HepG2 (cell line): ENCODE results near the gene MXRA7. TPM values are rescaled to one million over a fixed set of nuclear protein-coding genes. Genes with fewer than 3 reads are reported as not detected.

Experiments
- ATAC-seq: fragments of 200-7000 bp; cut with Tn5 transposase; 3 replicates; pipeline ENCODE4 v1.9.1; 2020; ENCODE audit warnings: mild to moderate bottlenecking, moderate library complexity
- BruUV-seq: library from RNA; stranded (reverse); fragments of 400-500 nt; replicated peaks from 2 replicates; lab custom pipeline; 2021; lab: Mats Ljungman, UMichigan
- CTCF ChIA-PET: fragments of 300-600 bp; formaldehyde crosslinking; extraction: SDS; loops from one replicate; lab custom pipeline; 2021; ENCODE audit warnings: low total read pairs, inconsistent platforms, low intra/inter-chr PET ratio; lab: Yijun Ruan, JAX
- POLR2A ChIA-PET: fragments of 350-600 bp; sonication (Branson Sonifier 250); formaldehyde crosslinking; loops from one replicate; lab custom pipeline; 2020; ENCODE audit warnings: antibody characterized with exemption, inconsistent platforms; lab: Yijun Ruan, JAX
- DNase-seq: peaks from one replicate; pipeline ENCODE4 v3.0.0-alpha.2; 2015; ENCODE audit warnings: low spot score
- FAIRE-seq: peaks from 3 replicates; lab custom pipeline; 2011; peaks lifted over from hg19 to GRCh38; lab: Jason Lieb, UNC
- H2AFZ ChIP-seq: one replicate; pipeline ENCODE4 v1.6.1; 2011; ENCODE audit warnings: low read length, inconsistent platforms
- H3K27ac ChIP-seq: fragments of 300-600 bp; 3 replicates; pipeline ENCODE4 v1.8.0; 2011; ENCODE audit warnings: mixed run types, mild to moderate bottlenecking, mixed read lengths, low read length, inconsistent platforms; ENCODE audit not compliant: insufficient read depth; ENCODE audit errors: extremely low read length
- H3K27me3 ChIP-seq, 2 experiments: fragments of 200-600 bp in 1 of 2; 2 replicates in 1 of 2; 3 replicates in 1 of 2; pipeline versions ENCODE4 v1.6.0 to v1.8.0; 2011; ENCODE audit warnings: low read length in 2 of 2, mild to moderate bottlenecking in 2 of 2, moderate library complexity in 2 of 2, inconsistent platforms in 1 of 2; ENCODE audit not compliant: insufficient read depth in 2 of 2, control insufficient read depth in 1 of 2
- H3K36me3 ChIP-seq, 2 experiments: fragments of 200-600 bp in 1 of 2; replicated peaks in 1 of 2; 2 replicates in 1 of 2; 3 replicates in 1 of 2; pipeline versions ENCODE4 v1.5.1 to v1.8.0; 2011; ENCODE audit warnings: low read length in 2 of 2, inconsistent platforms in 1 of 2; ENCODE audit not compliant: insufficient read depth in 2 of 2, control insufficient read depth in 1 of 2
- H3K4me1 ChIP-seq: 2 replicates; pipeline ENCODE4 v1.5.1; 2012; ENCODE audit warnings: low read length, inconsistent platforms; ENCODE audit not compliant: insufficient read depth
- H3K4me2 ChIP-seq: 2 replicates; pipeline ENCODE4 v1.6.0; 2011; ENCODE audit warnings: low read depth, low read length, inconsistent platforms
- H3K4me3 ChIP-seq, 3 experiments: fragments of 200-600 bp in 1 of 3; sonication (generic), shearing (Covaris generic) in 1 of 3; replicated peaks in 1 of 3; 2 replicates each; pipeline ENCODE4 v1.5.1; 2011 to 2016; ENCODE audit warnings: low read length in 3 of 3, inconsistent platforms in 2 of 3, low read depth in 2 of 3, mild to moderate bottlenecking in 2 of 3, control low read depth in 1 of 3, mixed read lengths in 1 of 3; ENCODE audit not compliant: insufficient read depth in 1 of 3
- H3K79me2 ChIP-seq: one replicate; pipeline ENCODE4 v1.6.1; 2011; ENCODE audit warnings: low read length, inconsistent platforms; ENCODE audit not compliant: insufficient read depth
- H3K9ac ChIP-seq: 2 replicates; pipeline ENCODE4 v1.6.0; 2011; ENCODE audit warnings: mild to moderate bottlenecking, low read depth, low read length, inconsistent platforms; ENCODE audit not compliant: insufficient read depth
- H3K9me3 ChIP-seq: 2 replicates; pipeline ENCODE4 v1.5.1; 2012; ENCODE audit warnings: mild to moderate bottlenecking, low read length
- H4K20me1 ChIP-seq: 2 replicates; pipeline ENCODE4 v1.6.0; 2011; ENCODE audit warnings: inconsistent platforms, mild to moderate bottlenecking, low read length, moderate library complexity; ENCODE audit not compliant: insufficient read depth
- ARNT ChIP-seq: fragments of 450-650 bp; IDR thresholded peaks from 2 replicates; pipeline ENCODE4 v1.6.1; 2017
- EP300 ChIP-seq, 3 experiments: sonication (generic) in 1 of 3; formaldehyde crosslinking in 1 of 3; IDR thresholded peaks; 2 replicates each; pipeline versions ENCODE4 v1.5.1 to v1.6.1; 2011 to 2020; ENCODE audit warnings: low read depth in 2 of 3, low read length in 2 of 3, borderline replicate concordance in 1 of 3, improper control_type of control experiment in 1 of 3, mild to moderate bottlenecking in 1 of 3, missing genetic modification reagents in 1 of 3, moderate library complexity in 1 of 3
- GATAD2A ChIP-seq: IDR thresholded peaks from 2 replicates; pipeline ENCODE4 v1.6.1; 2016
- GLI4 ChIP-seq: sonication (generic); formaldehyde crosslinking; IDR thresholded peaks from 2 replicates; pipeline ENCODE4 v1.5.1; 2020; ENCODE audit warnings: missing genetic modification reagents, mild to moderate bottlenecking, moderate library complexity, borderline replicate concordance
- KLF16 ChIP-seq, 2 experiments: sonication (generic) in 1 of 2; formaldehyde crosslinking in 1 of 2; IDR thresholded peaks; 2 replicates each; pipeline versions ENCODE4 v1.6.1 to v1.8.0; 2016 to 2023; ENCODE audit warnings: missing genetic modification reagents in 2 of 2, missing compliant biosample characterization in 1 of 2
- MBNL3 ChIP-seq: fragments of 250-450 bp; sonication (Bioruptor Pico); conservative IDR thresholded peaks from 2 replicates; pipeline ENCODE4 v1.8.0; 2022; ENCODE audit warnings: mild to moderate bottlenecking, inconsistent platforms
- MYC ChIP-seq: sonication (generic); formaldehyde crosslinking; IDR thresholded peaks from 2 replicates; pipeline ENCODE4 v1.9.0; 2021; ENCODE audit warnings: missing genetic modification reagents, borderline replicate concordance
- ZFX ChIP-seq: sonication (generic); formaldehyde crosslinking; IDR thresholded peaks from 2 replicates; pipeline ENCODE4 v1.4.0; 2020; ENCODE audit warnings: mild to moderate bottlenecking, low read depth, missing genetic modification reagents, moderate library complexity
- ZNF230 ChIP-seq: sonication (generic); formaldehyde crosslinking; IDR thresholded peaks from 2 replicates; pipeline ENCODE4 v1.4.0; 2020; ENCODE audit warnings: mild to moderate bottlenecking, missing genetic modification reagents
- ZNF574 ChIP-seq: sonication (generic); formaldehyde crosslinking; IDR thresholded peaks from 2 replicates; pipeline ENCODE4 v1.4.0; 2020; ENCODE audit warnings: missing genetic modification reagents
- ZNF687 ChIP-seq: sonication (generic); formaldehyde crosslinking; IDR thresholded peaks from 2 replicates; pipeline ENCODE4 v1.5.1; 2020; ENCODE audit warnings: mild to moderate bottlenecking, missing genetic modification reagents, moderate library complexity
- WGBS: methylation state at CpG from one replicate; pipeline ENCODE4 v1.1.6; 2017; ENCODE audit warnings: low lambda C conversion rate; 5-methylcytosine and 5-hydroxymethylcytosine counted together
- in situ Hi-C: cut with HindIII; loops from 2 replicates; pipeline ENCODE4 v1.10.0; 2017; ENCODE audit warnings: low pct_unique_long_range_greater_than_20kb; ENCODE audit not compliant: extremely low pct_ligation_motif_present
- intact Hi-C: fragments of 100-400 bp; cut with micrococcal nuclease; formaldehyde crosslinking; loops from one replicate; pipeline ENCODE4 v1.10.0; 2022; ENCODE audit not compliant: unreplicated experiment
- polyA plus RNA-seq, 8 experiments: library from polyadenylated mRNA; depleted of rRNA in 3 of 8; stranded (reverse) in 7 of 8; unstranded in 1 of 8; fragments of >200 nt; fragmentation: Illumina TruSeq in 4 of 8; extraction: Trizol in 4 of 8; gene quantifications; 2 replicates each; pipeline versions ENCODE4 v1.2.1 to v1.2.3, GENCODE V29; 2011 to 2016; ENCODE audit warnings: low read depth in 4 of 8, missing spikeins in 1 of 8, mixed read lengths in 1 of 8; ENCODE audit not compliant: insufficient read depth in 1 of 8
- total RNA-seq, 5 experiments: library from RNA; depleted of rRNA; stranded (reverse); fragments of >200 nt; fragmentation: Illumina TruSeq; extraction: Trizol; gene quantifications; 2 replicates each; pipeline ENCODE4 v1.2.3, GENCODE V29; 2016; ENCODE audit warnings: low read depth in 1 of 5
- TF ChIP-seq, protein P1 (sequence below): sonication (generic); formaldehyde crosslinking; IDR thresholded peaks from 2 replicates; pipeline ENCODE4 v1.5.0; 2020; ENCODE audit warnings: mild to moderate bottlenecking, missing genetic modification reagents, moderate library complexity
- TF ChIP-seq, protein P2 (sequence below): IDR thresholded peaks from 2 replicates; pipeline ENCODE4 v1.6.1; 2018; ENCODE audit warnings: missing genetic modification reagents, mild to moderate bottlenecking, missing compliant biosample characterization

MXRA7 gene
- total and polyA plus RNA-seq, 2 of the 13 experiments (the other 11 are each of a cell fraction or from before 2014, with no cell fraction given): 44.8 to 112 TPM

DNA sequence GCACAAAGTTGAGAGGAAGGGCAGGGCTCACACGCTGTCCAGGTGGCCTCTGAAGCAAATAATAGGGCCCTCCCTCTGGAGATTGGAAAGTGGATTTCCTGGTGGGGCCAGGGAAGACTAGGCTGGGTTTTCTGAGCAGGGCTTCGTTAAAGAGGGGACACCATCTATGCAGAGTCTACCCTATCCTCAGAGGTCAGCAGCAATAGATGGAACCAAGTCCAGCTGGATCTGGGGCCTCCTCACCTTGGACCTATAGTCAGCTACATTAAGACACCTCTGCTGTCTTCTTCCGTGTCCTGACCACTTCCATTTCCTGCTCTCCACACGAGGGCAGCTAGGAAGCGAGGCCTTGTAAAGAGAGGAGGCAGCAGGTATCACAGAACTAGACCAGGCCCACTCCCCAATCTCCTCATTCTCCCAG, 52.5 kb downstream of the MXRA7 start:
- ChIA-PET CTCF (no interaction called here), POLR2A (interaction anchor here (4.6 kb wide), 1 partner anchor 13 kb away, joined by 22 read pairs; no protein-coding TSS in a partner anchor)
- H2AFZ ChIP-seq: peak overlapping the region; percentile 16
- FAIRE-seq: no peak
- H3K4me3 ChIP-seq: peak overlapping the region in 1 of 3 experiments; percentile 23; a peak in 1 of 6 replicates
- H3K27me3 ChIP-seq: no peaks in the 10 kb centered on the region
- in situ Hi-C loops (no loop called here), intact Hi-C loops (no loop called here)
- H4K20me1 ChIP-seq: no peaks in the 10 kb centered on the region
- ATAC-seq: peak; percentile 53
- no peak overlapping the region for H3K9ac ChIP-seq
- no TSS peak for BruUV-seq
- H3K36me3 ChIP-seq: no peaks in the 10 kb centered on the region
- peaks cover 61% of the 10 kb centered on the region for H3K4me1 ChIP-seq
- peak overlapping the region; percentile 60 for H3K4me2 ChIP-seq
- 25% methylated on average over 5 of the region's 5 CpGs for WGBS
- H3K79me2 ChIP-seq: no peaks in the 10 kb centered on the region
- H3K9me3 ChIP-seq: no peaks in the 10 kb centered on the region
- peak overlapping the region; percentile 30 for H3K27ac ChIP-seq
- no peak for DNase-seq
- TF ChIP-seq MYC (CRISPR knock-in tag) (0 out of 2 replicates have a peak, but pooled peaks have one; percentile 19), KLF16 (CRISPR knock-in tag; IDR thresholded peaks at IDR 0.05) (0 out of 4 replicates have a peak, but pooled peaks of 1 of the 2 experiments have one; percentile 36), ZNF687 (CRISPR knock-in tag) (peak; percentile 24; the same call in 1 of the 2 replicates), ARNT (no peak), ZFX (CRISPR knock-in tag) (peak; percentile 58; the same call in 1 of the 2 replicates), EP300 (IDR thresholded peaks at IDR 0.05; ENCODE audit: low read depth in 2 of 2, low read length in 2 of 2) (0 out of 4 replicates have a peak, but pooled peaks of 1 of the 2 experiments have one; percentile 12), EP300 (CRISPR knock-in tag; IDR thresholded peaks at IDR 0.05; ENCODE audit: borderline replicate concordance) (no peak), ZNF230 (CRISPR knock-in tag) (0 out of 2 replicates have a peak, but pooled peaks have one; percentile 79), GATAD2A (CRISPR knock-in tag) (0 out of 2 replicates have a peak, but pooled peaks have one; percentile 10), MBNL3 (CRISPR knock-in tag) (no peak), ZNF574 (CRISPR knock-in tag) (0 out of 2 replicates have a peak, but pooled peaks have one; percentile 10), GLI4 (0 out of 2 replicates have a peak, but pooled peaks have one; percentile 5)
- TF ChIP-seq, protein P1, sequence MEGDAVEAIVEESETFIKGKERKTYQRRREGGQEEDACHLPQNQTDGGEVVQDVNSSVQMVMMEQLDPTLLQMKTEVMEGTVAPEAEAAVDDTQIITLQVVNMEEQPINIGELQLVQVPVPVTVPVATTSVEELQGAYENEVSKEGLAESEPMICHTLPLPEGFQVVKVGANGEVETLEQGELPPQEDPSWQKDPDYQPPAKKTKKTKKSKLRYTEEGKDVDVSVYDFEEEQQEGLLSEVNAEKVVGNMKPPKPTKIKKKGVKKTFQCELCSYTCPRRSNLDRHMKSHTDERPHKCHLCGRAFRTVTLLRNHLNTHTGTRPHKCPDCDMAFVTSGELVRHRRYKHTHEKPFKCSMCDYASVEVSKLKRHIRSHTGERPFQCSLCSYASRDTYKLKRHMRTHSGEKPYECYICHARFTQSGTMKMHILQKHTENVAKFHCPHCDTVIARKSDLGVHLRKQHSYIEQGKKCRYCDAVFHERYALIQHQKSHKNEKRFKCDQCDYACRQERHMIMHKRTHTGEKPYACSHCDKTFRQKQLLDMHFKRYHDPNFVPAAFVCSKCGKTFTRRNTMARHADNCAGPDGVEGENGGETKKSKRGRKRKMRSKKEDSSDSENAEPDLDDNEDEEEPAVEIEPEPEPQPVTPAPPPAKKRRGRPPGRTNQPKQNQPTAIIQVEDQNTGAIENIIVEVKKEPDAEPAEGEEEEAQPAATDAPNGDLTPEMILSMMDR (CRISPR knock-in tag): 0 out of 2 replicates have a peak, but pooled peaks have one; percentile 1
- TF ChIP-seq, protein P2, sequence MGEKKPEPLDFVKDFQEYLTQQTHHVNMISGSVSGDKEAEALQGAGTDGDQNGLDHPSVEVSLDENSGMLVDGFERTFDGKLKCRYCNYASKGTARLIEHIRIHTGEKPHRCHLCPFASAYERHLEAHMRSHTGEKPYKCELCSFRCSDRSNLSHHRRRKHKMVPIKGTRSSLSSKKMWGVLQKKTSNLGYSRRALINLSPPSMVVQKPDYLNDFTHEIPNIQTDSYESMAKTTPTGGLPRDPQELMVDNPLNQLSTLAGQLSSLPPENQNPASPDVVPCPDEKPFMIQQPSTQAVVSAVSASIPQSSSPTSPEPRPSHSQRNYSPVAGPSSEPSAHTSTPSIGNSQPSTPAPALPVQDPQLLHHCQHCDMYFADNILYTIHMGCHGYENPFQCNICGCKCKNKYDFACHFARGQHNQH (CRISPR knock-in tag): 0 out of 2 replicates have a peak, but pooled peaks have one; percentile 19
